GM19328 (cell line): ENCODE data around the gene STKLD1.
"Not testable (repeated sequence)": the region's sequence is repeated elsewhere in the genome, so short reads cannot be mapped to it uniquely, and the experiment has no call there.

Source experiments
- ATAC-seq: cut with Tn5 transposase; IDR thresholded peaks from one replicate; pipeline ENCODE4 v1.9.1; 2021; ENCODE audit warnings: mild to moderate bottlenecking, moderate library complexity; ENCODE audit not compliant: unreplicated experiment

The STKLD1 gene

DNA sequence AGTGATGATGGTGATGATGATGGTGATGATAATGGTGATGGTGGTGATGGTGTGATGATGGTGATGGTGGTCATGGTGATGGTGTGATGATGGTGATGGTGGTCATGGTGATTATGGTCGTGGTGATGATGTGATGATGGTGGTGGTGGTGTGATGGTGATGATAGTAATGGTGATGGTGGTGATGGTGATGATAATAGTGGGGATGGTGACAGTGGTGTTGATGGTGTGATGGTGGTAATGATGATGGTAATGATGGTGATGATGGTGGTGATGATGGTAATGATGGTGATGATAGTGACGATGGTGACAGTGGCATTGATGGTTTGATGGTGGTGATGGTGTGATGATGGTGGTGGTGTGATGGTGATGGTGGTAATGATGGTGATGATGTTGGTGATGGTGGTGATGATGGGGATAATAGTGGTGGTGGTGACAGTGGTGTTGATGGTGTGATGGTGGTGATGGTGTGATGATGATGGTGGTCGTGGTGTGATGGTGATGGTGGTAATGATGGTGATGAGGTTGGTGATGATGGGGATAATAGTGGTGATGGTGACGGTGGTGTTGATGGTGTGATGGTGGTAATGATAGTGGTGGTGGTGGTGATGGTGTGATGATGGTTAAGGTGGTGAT lies 6.5 kb downstream of the STKLD1 start:
- no peak for ATAC-seq

- ATAC-seq: no peak
Observed at GRCh38 chr9:133383438-133383837, 7.3 kb downstream of the STKLD1 start.

DNA sequence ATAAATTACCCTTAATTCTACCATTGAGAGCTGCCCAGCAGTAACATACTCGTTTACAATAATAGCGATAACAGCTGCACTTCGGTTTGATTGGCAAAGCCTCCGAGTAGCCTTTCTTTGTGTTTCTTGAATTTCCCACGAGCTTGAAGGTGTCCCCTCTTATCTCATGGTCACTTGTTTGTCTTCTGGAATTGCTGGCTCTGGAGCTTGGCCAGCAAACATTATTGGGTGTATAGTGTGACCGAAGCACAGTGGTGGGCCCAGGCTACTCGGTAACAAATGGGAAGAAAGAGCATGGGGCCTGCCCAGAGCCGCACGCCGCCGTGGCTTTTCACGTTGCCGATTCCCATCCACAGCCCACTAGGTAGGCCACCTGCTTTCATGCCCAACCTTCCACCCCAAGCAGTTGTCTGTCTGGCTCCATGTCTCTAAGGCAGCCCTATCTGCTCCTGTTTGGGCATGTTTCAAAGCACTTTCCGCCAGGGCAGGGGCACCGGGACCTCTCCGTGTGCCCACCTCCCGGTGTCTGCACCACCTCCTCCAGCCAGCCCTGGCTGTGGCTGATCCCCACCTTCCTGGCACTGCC lies 8.7 kb downstream of the STKLD1 start:
- ATAC-seq: no peak

GRCh38 chr9:133385452-133385851 lies 9.3 kb downstream of the STKLD1 start:
- ATAC-seq: no peak

DNA sequence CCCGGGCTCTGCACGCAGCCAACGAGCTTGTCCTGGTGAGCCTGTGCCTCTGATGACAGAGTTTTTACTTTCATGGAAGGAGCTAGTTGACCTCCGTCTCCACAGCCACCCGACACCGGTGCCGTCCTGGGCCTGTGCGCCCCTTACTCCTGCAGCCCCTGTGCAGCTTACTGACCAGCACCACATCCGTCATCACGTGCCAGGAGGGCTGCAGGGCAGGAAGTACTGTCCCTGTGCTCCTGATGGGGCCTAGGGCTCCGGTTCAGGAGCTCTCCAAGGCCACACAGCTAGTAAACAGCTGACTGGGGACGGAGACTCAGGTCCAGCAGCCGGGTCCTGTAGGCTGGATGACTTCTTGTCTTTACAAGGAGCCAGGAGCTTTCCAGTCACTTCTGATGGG lies 10.2 kb downstream of the STKLD1 start:
- ATAC-seq: no peak

DNA sequence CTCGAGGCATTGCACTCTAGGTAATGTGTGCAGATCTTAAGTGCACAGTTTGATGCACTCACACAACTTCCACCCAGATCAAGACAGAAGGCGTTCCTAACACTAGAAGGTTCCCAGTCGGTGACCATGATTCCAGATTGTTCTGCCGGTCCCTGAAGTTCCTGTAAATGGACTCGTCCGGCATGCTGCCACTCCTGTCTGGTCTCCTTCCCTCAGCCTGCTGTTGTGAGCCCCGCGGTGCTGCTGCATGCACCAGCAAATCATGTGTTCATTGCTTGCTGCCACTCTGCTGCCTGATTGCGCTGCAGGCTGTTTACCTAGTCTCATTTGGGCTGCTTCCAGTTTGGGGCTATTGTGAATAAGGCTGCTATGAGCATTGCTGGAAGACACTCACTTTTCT lies 11.5 kb downstream of the STKLD1 start:
- no peak for ATAC-seq

GRCh38 chr9:133389025-133389557 lies 12.9 kb downstream of the STKLD1 start:
- no peak for ATAC-seq

DNA sequence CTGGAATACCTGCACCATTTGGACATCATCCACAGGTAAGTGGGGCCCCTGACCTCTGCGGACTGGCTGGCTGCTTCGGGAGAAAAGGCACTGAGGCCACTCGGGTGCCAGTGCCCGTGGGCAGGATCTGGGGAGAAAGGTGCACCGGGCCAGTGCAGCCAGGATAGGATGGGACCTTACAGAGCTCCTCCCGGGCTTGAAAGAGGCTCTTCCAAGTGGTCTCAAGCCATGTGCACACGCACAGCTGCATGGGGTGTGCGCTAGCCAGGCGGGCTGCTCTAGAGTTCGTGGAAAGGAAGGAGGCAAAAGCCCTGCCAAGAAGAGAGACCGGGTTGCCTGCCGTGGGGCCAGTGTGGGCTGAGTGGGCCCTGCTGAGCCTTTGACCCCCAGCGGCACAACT lies 13.4 kb downstream of the STKLD1 start:
- no peak for ATAC-seq

DNA sequence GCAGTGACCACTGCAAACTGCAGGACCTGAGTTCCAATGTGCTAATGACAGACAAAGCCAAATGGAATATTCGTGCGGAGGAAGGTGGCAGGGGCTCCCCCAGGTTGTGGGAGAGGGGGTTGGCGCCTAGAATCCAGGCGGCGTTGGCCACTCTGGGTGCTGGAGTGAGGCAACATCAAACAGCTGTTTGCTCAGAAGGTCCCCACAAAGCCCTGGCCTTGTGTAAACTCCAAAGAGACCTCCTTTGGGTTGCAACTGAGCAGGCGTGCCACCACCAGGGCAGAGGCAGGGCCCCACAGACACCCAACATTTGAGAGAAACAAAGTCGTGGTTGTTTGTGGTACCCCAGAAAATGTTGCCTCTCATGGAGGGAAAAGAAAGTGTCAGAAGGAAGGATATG lies 14.5 kb downstream of the STKLD1 start:
- no peak for ATAC-seq

GRCh38 chr9:133391449-133391848 lies 15.3 kb downstream of the STKLD1 start:
- ATAC-seq: not testable (repeated sequence)

GRCh38 chr9:133392308-133392707 lies 16.1 kb downstream of the STKLD1 start:
- not testable (repeated sequence) for ATAC-seq

- ATAC-seq: no peak
Observed at GRCh38 chr9:133393399-133393798, 17.2 kb downstream of the STKLD1 start.

DNA sequence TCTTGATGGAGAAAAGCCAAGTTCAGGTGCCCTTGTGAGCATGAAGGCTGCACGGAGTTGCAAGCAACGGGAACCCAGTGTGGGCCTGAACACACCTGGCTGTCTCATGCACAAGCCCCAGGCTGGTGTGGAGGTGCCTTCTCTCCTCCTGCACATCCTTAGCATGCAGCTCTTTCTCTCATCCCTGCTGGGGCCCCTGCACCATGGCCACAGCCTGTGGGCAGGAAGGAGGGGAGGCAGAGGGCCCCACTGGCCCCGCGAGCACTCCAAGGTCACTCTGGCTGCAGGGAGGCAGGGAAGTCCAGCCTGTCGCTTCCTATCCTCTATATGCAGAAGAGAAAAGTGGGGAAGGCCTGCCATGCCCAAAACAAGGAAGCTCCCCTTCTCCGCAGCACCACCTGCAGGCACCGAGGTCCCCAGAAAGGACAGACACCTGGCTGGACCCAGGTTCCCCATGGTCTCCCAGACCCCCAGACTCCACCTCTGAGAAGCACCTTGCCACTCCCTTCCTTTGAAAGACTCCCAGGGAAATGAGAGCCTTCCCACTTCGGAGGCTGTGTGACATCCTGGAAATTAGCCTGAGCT lies 18.6 kb downstream of the STKLD1 start:
- no peak for ATAC-seq

DNA sequence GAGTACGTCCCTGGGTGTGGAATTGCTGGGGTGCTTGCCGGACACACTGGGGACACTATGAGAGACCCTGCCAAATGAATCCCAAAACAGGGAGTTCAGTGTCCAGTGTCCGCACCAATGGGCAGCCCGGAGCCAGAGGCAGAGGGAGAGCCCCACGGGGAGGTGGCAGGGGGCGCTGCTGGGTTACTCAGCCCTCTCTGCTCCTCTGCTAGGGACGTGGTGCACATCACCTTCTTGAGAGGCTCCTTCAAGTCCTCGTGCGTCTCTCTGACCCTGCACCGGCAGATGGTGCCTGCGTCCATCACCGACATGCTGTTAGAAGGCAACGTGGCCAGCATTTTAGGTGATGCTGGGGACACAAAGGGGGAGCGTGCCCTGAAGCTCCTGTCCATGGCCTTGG lies 20.8 kb downstream of the STKLD1 start:
- ATAC-seq: no peak

- no peak for ATAC-seq
Observed at GRCh38 chr9:133397370-133397769, 21.2 kb downstream of the STKLD1 start.

DNA sequence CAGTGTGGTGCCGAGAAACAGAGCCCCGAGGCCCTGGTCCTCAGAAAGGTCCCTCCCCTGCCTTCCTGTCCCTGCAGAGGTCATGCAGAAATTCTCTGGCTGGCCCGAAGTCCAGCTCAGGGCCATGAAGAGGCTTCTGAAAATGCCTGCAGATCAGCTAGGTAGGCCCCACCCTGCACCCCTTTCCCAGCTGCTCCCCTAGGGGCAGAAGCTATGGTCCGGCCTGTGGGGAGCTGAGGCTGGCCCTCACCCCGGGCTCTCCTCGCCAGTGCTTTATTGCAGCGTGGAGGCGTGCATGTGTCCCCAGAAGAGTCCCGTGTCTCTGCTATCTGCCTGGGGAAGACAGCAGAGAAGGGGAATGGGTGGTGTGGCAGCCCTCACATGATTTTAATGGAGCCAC lies 21.7 kb downstream of the STKLD1 start:
- no peak for ATAC-seq

GRCh38 chr9:133400292-133400691 lies 24.1 kb downstream of the STKLD1 start:
- ATAC-seq: no peak

GRCh38 chr9:133401588-133401987 lies 25.4 kb downstream of the STKLD1 start:
- ATAC-seq: no peak

GRCh38 chr9:133402689-133403088 lies 26.5 kb downstream of the STKLD1 start:
- no peak for ATAC-seq

- no peak for ATAC-seq
Observed at GRCh38 chr9:133403766-133404453, 27.7 kb downstream of the STKLD1 start.

- ATAC-seq: no peak
Observed at GRCh38 chr9:133404454-133405002, 28.4 kb downstream of the STKLD1 start.
